Activated CD4-positive, alpha-beta T cell treated with anti-CD3 and anti-CD28 coated beads, Interleukin-2, Interleukin-6, amounts not matched to agents 100 ng/mL and 50 ng/mL, durations not matched to agents 16 hours and 8 hours (primary cell): Measurements from ENCODE around the gene POR.
A peak's percentile ranks its signal among the peaks of the same experiment; 100 is the strongest.
"Not testable (repeated sequence)": the region's sequence is repeated elsewhere in the genome, so short reads cannot be mapped to it uniquely, and the experiment has no call there.

Experiments
- DNase-seq: peaks from one replicate; pipeline ENCODE4 v3.0.0-alpha.2; 2020

POR gene

GRCh38 chr7:75994388-75995051 lies 79.6 kb downstream of the POR start, which contains the start of gene TMEM120A:
TMEM120A (minus strand) TSS chr7:75994595; CDS start chr7:75994570, 25 bp downstream.
- peak; percentile 95 for DNase-seq

- DNase-seq: no peak
Measured at GRCh38 chr7:75995052-75995471, 80.1 kb downstream of the POR start.

GRCh38 chr7:75995996-75996395 lies 81.0 kb downstream of the POR start:
- no peak for DNase-seq

- no peak for DNase-seq
Measured at GRCh38 chr7:75996476-75996875, 81.5 kb downstream of the POR start.

GRCh38 chr7:75998038-75998437 lies 83.1 kb downstream of the POR start:
- DNase-seq: no peak

GRCh38 chr7:76000566-76000965 lies 85.6 kb downstream of the POR start:
- no peak for DNase-seq

GRCh38 chr7:76002139-76002538 lies 87.2 kb downstream of the POR start:
- DNase-seq: no peak

- DNase-seq: no peak
Measured at GRCh38 chr7:76002822-76003221, 87.9 kb downstream of the POR start.

- DNase-seq: no peak
Measured at GRCh38 chr7:76003351-76003750, 88.4 kb downstream of the POR start.

GRCh38 chr7:76005004-76005403 lies 90.0 kb downstream of the POR start:
- DNase-seq: not testable (repeated sequence)

GRCh38 chr7:76008156-76008687 lies 93.3 kb downstream of the POR start:
- peak; percentile 61 for DNase-seq

GRCh38 chr7:76009672-76010600 lies 95.0 kb downstream of the POR start:
- DNase-seq: no peak

- DNase-seq: no peak
Measured at GRCh38 chr7:76011442-76011861, 96.5 kb downstream of the POR start.

GRCh38 chr7:76016191-76016947 lies 101.4 kb downstream of the POR start:
- DNase-seq: no peak

GRCh38 chr7:76018520-76018919 lies 103.6 kb downstream of the POR start:
- DNase-seq: not testable (repeated sequence)

- peak; percentile 76 for DNase-seq
Measured at GRCh38 chr7:76020031-76020714, 105.2 kb downstream of the POR start.

- no peak for DNase-seq
Measured at GRCh38 chr7:76022026-76022780, 107.2 kb downstream of the POR start.

- no peak for DNase-seq
Measured at GRCh38 chr7:76023002-76023401, 108.0 kb downstream of the POR start.

- not testable (repeated sequence) for DNase-seq
Measured at GRCh38 chr7:76029682-76030081, 114.7 kb downstream of the POR start.

GRCh38 chr7:76031964-76032363 lies 117.0 kb downstream of the POR start:
- DNase-seq: no peak
